ENCODE measurements around the gene KCNK18. TPM values are rescaled to one million over a fixed set of nuclear protein-coding genes. Genes with fewer than 3 reads are reported as not detected.

Gene KCNK18
- total RNA-seq, 1 experiment from 2014 or later: not detected

GRCh38 chr10:117246997-117247671 is 49.8 kb downstream of the KCNK18 start:
- Histone ChIP-seq H3K36me3 (ENCODE audit: low read depth) (no peaks in the 10 kb centered on the region), H3K27me3 (ENCODE audit: insufficient read depth, low read depth) (no peaks in the 10 kb centered on the region), H3K9me3 (ENCODE audit: insufficient read depth, low read depth) (no peaks in the 10 kb centered on the region), H3K79me2 (ENCODE audit: low read depth) (no peaks in the 10 kb centered on the region), H3K9me2 (ENCODE audit: insufficient read depth) (no peaks in the 10 kb centered on the region), H3K4me1 (replicated peaks; ENCODE audit: insufficient read depth) (no peaks in the 10 kb centered on the region), H2AFZ (no peak overlapping the region), H3K27ac (no peak overlapping the region), H4K20me1 (ENCODE audit: insufficient read depth) (no peaks in the 10 kb centered on the region), H3K4me3 (no peak overlapping the region), H3K4me2 (no peak overlapping the region), H3F3A (ENCODE audit: insufficient read depth, low read depth) (no peaks in the 10 kb centered on the region)
- no peak for TF ChIP-seq EZH2 (IDR thresholded peaks at IDR 0.05; ENCODE audit: low read depth)
- TF ChIP-seq, protein P1, sequence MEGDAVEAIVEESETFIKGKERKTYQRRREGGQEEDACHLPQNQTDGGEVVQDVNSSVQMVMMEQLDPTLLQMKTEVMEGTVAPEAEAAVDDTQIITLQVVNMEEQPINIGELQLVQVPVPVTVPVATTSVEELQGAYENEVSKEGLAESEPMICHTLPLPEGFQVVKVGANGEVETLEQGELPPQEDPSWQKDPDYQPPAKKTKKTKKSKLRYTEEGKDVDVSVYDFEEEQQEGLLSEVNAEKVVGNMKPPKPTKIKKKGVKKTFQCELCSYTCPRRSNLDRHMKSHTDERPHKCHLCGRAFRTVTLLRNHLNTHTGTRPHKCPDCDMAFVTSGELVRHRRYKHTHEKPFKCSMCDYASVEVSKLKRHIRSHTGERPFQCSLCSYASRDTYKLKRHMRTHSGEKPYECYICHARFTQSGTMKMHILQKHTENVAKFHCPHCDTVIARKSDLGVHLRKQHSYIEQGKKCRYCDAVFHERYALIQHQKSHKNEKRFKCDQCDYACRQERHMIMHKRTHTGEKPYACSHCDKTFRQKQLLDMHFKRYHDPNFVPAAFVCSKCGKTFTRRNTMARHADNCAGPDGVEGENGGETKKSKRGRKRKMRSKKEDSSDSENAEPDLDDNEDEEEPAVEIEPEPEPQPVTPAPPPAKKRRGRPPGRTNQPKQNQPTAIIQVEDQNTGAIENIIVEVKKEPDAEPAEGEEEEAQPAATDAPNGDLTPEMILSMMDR (conservative IDR thresholded peaks at IDR 0.05): no peak
- POLR2A ChIA-PET (ENCODE audit: unreplicated experiment): no interaction called here
- CTCF ChIA-PET: interaction anchor here (0.7 kb wide), 1 partner anchor 73 kb away, joined by 3 read pairs; no protein-coding TSS in a partner anchor
- intact Hi-C loops (cut with micrococcal nuclease; ENCODE audit: unreplicated experiment): no loop called here
- no TSS peak for BruUV-seq (replicated peaks)
- DNase-seq: no peak

GRCh38 chr10:117248750-117249465 is 51.6 kb downstream of the KCNK18 start:
- TF ChIP-seq EZH2 (IDR thresholded peaks at IDR 0.05; ENCODE audit: low read depth): no peak
- TF ChIP-seq, protein P1 (conservative IDR thresholded peaks at IDR 0.05): no peak
- Histone ChIP-seq H3K4me1 (replicated peaks; ENCODE audit: insufficient read depth) (no peaks in the 10 kb centered on the region), H3K79me2 (ENCODE audit: low read depth) (no peaks in the 10 kb centered on the region), H3K27ac (no peak overlapping the region), H4K20me1 (ENCODE audit: insufficient read depth) (no peaks in the 10 kb centered on the region), H3K9me3 (ENCODE audit: insufficient read depth, low read depth) (no peaks in the 10 kb centered on the region), H3K4me2 (no peak overlapping the region), H2AFZ (no peak overlapping the region), H3K9me2 (ENCODE audit: insufficient read depth) (no peaks in the 10 kb centered on the region), H3K36me3 (ENCODE audit: low read depth) (no peaks in the 10 kb centered on the region), H3F3A (ENCODE audit: insufficient read depth, low read depth) (no peaks in the 10 kb centered on the region), H3K4me3 (no peak overlapping the region), H3K27me3 (ENCODE audit: insufficient read depth, low read depth) (no peaks in the 10 kb centered on the region; the same call in 1 of the 2 replicates)
- ChIA-PET CTCF (no interaction called here), POLR2A (ENCODE audit: unreplicated experiment) (no interaction called here)
- no TSS peak for BruUV-seq (replicated peaks)
- intact Hi-C loops (cut with micrococcal nuclease; ENCODE audit: unreplicated experiment): no loop called here
- DNase-seq: no peak

DNA sequence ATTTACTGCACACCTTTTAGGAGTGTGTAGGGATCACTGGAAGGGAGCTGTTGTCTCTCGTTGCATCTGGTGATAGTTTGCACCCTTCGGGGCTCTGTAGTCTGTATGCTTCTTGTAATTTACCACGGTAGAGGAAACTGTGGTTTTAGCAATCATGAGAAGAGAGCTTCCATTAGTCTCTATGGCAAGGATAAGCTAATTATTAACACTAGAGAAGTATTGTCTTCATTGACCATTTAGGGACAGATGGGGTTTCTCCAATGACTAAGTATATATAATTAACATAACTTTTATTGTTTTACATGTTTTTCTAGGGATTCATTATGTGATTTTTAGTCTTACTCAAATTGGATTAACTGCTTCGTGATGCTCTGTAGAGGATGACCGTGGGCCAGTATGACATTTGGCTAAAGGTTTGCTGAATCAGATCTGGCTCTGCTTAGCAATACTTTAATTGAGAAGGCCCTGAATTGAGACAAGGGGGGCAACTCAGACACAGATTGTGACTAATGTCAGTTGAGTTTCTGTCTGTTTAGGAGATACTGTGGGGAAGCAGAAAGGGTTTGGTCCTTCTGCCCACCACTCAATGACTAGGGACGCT is 52.3 kb downstream of the KCNK18 start:
- Histone ChIP-seq H3K4me3 (no peak overlapping the region), H3K27ac (no peak overlapping the region), H3K27me3 (ENCODE audit: insufficient read depth, low read depth) (no peaks in the 10 kb centered on the region; the same call in 1 of the 2 replicates), H3K4me1 (replicated peaks; ENCODE audit: insufficient read depth) (no peaks in the 10 kb centered on the region), H3K79me2 (ENCODE audit: low read depth) (no peaks in the 10 kb centered on the region), H3K36me3 (ENCODE audit: low read depth) (no peaks in the 10 kb centered on the region), H3F3A (ENCODE audit: insufficient read depth, low read depth) (no peaks in the 10 kb centered on the region), H2AFZ (no peak overlapping the region), H4K20me1 (ENCODE audit: insufficient read depth) (no peaks in the 10 kb centered on the region), H3K9me2 (ENCODE audit: insufficient read depth) (no peaks in the 10 kb centered on the region), H3K4me2 (no peak overlapping the region), H3K9me3 (ENCODE audit: insufficient read depth, low read depth) (no peaks in the 10 kb centered on the region)
- no TSS peak for BruUV-seq (replicated peaks)
- TF ChIP-seq, protein P1 (conservative IDR thresholded peaks at IDR 0.05): no peak
- CTCF ChIA-PET: interaction anchor here (0.6 kb wide), 1 partner anchor 69 kb away, joined by 3 read pairs; no protein-coding TSS in a partner anchor
- POLR2A ChIA-PET (ENCODE audit: unreplicated experiment): no interaction called here
- intact Hi-C loops (cut with micrococcal nuclease; ENCODE audit: unreplicated experiment): no loop called here
- DNase-seq: no peak
